ENCODE data around the gene CHCHD4. TPM values are rescaled to one million over a fixed set of nuclear protein-coding genes. Genes with fewer than 3 reads are reported as not detected.
A peak's percentile ranks its signal among the peaks of the same experiment; 100 is the strongest.

Gene CHCHD4
- total and polyA plus RNA-seq, 2 experiments from 2014 or later = 16.0 to 31.0 TPM

GRCh38 chr3:14145670-14146380, 21.2 kb upstream of the CHCHD4 start:
- Histone ChIP-seq H3K27me3 (no peaks in the 10 kb centered on the region), H3K4me3 (no peak overlapping the region), H3K9me3 (ENCODE audit: low read depth) (no peaks in the 10 kb centered on the region), H3K4me1 (ENCODE audit: low read depth) (peaks cover 21% of the 10 kb centered on the region), H3K27ac (peak overlapping the region; percentile 51), H3K36me3 (peaks cover 7% of the 10 kb centered on the region)
- DNase-seq (ENCODE audit: low read depth in 1 of 2, low spot score in 1 of 2) = no peak
- TF ChIP-seq, protein P1, sequence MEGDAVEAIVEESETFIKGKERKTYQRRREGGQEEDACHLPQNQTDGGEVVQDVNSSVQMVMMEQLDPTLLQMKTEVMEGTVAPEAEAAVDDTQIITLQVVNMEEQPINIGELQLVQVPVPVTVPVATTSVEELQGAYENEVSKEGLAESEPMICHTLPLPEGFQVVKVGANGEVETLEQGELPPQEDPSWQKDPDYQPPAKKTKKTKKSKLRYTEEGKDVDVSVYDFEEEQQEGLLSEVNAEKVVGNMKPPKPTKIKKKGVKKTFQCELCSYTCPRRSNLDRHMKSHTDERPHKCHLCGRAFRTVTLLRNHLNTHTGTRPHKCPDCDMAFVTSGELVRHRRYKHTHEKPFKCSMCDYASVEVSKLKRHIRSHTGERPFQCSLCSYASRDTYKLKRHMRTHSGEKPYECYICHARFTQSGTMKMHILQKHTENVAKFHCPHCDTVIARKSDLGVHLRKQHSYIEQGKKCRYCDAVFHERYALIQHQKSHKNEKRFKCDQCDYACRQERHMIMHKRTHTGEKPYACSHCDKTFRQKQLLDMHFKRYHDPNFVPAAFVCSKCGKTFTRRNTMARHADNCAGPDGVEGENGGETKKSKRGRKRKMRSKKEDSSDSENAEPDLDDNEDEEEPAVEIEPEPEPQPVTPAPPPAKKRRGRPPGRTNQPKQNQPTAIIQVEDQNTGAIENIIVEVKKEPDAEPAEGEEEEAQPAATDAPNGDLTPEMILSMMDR (IDR thresholded peaks at IDR 0.05; ENCODE audit: low read depth, low read length) = peak; percentile 10

DNA sequence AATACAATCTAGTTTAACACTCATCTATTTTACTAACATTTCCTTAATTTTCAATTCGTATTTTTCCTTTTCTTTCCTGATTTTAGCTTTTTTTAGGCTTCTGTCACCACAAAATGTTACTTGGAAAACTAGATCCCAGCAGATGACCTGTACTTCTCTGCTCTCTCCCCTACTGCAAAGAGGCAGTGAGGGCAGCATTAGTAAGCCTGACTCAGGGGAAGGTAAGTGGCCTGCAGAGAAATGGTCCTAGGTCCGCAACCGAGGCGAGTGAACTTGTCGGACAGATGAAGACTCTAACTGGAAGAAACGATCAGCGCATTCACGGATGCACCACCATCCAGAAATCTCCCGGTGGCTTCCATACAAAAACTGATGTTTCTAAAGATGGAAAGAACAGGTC, 20.6 kb upstream of the CHCHD4 start:
- H3K36me3 ChIP-seq = peaks cover 7% of the 10 kb centered on the region
- H3K4me3 ChIP-seq = no peak overlapping the region
- TF ChIP-seq, protein P1 (IDR thresholded peaks at IDR 0.05; ENCODE audit: low read depth, low read length) = no peak
- DNase-seq (ENCODE audit: low read depth in 1 of 2, low spot score in 1 of 2) = peak in 1 of 2 donors; percentile 51
- H3K4me1 ChIP-seq (ENCODE audit: low read depth) = peaks cover 20% of the 10 kb centered on the region
- peak overlapping the region; percentile 51 for H3K27ac ChIP-seq
- H3K9me3 ChIP-seq (ENCODE audit: low read depth) = no peaks in the 10 kb centered on the region
- H3K27me3 ChIP-seq = no peaks in the 10 kb centered on the region

GRCh38 chr3:14144423-14145075, 19.9 kb upstream of the CHCHD4 start:
- peak overlapping the region; percentile 51 for H3K27ac ChIP-seq
- peaks cover 7% of the 10 kb centered on the region for H3K36me3 ChIP-seq
- peak; percentile 56 to 99 for DNase-seq (ENCODE audit: low read depth in 1 of 2, low spot score in 1 of 2)
- no peaks in the 10 kb centered on the region for H3K9me3 ChIP-seq (ENCODE audit: low read depth)
- TF ChIP-seq, protein P1 (IDR thresholded peaks at IDR 0.05; ENCODE audit: low read depth, low read length) = no peak
- H3K4me1 ChIP-seq (ENCODE audit: low read depth) = peaks cover 16% of the 10 kb centered on the region
- no peaks in the 10 kb centered on the region for H3K27me3 ChIP-seq
- no peak overlapping the region for H3K4me3 ChIP-seq

DNA sequence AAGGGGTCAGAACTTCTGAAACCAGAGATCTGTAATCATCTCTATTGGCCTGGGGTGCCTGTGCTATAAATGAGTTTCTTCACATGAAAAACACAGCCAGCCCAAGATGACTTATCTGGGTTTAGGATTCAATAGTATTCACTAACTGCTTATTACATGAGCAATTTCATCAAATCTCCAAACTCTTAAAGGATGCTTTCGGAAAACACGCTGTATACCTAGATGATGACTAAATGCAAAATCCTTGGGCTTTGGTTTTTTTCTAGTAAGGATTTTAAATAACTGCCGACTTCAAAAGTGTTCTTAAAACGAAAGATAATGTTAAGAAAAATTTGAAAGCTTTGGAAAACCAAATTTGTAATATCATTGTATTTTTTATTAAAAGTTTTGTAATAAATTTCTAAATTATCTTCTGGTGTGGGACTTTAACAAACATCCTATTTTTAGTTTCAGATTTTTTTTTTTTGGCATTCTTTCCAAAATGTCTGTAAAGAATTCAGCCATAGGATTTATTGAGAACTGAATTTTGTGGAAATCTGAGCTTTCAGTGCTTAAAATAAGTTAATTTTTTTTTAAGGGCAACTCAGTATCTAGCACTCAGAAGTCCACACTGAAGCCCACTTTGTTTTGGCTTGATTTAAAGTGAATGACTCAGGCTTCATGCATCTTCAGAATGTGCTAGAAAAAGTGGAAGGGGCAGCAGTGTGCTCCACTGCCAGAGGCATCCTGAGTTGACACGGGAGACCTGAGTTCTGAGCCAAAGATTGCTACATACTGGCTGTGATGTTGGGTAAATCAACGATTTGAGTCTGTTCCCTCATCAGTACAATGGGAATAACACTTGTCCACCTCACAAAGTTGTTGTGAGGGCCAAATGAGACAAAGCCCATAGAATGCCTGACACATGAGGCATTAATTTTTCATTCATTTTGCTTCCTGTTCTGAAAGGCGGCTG, 18.9 kb upstream of the CHCHD4 start:
- Histone ChIP-seq H3K27me3 (no peaks in the 10 kb centered on the region), H3K27ac (peak overlapping the region; percentile 25), H3K36me3 (peaks cover 7% of the 10 kb centered on the region), H3K9me3 (ENCODE audit: low read depth) (no peaks in the 10 kb centered on the region), H3K4me3 (no peak overlapping the region), H3K4me1 (ENCODE audit: low read depth) (peaks cover 21% of the 10 kb centered on the region)
- DNase-seq (ENCODE audit: low read depth in 1 of 2, low spot score in 1 of 2) = peak in 1 of 2 donors; percentile 98
- TF ChIP-seq, protein P1 (IDR thresholded peaks at IDR 0.05; ENCODE audit: low read depth, low read length) = no peak

- no peak for DNase-seq (ENCODE audit: low read depth in 1 of 2, low spot score in 1 of 2)
- peaks cover 23% of the 10 kb centered on the region for H3K4me1 ChIP-seq (ENCODE audit: low read depth)
- no peaks in the 10 kb centered on the region for H3K9me3 ChIP-seq (ENCODE audit: low read depth)
- TF ChIP-seq, protein P1 (IDR thresholded peaks at IDR 0.05; ENCODE audit: low read depth, low read length) = no peak
- no peak overlapping the region for H3K27ac ChIP-seq
- H3K27me3 ChIP-seq = no peaks in the 10 kb centered on the region
- peaks cover 4% of the 10 kb centered on the region for H3K36me3 ChIP-seq
- H3K4me3 ChIP-seq = no peak overlapping the region
These were observed 18.0 kb upstream of the CHCHD4 start for GRCh38 chr3:14142567-14143270.

Measured in cardiac muscle cell (in vitro differentiated cells and primary cell).